Tibial nerve (tissue), 4 donors: ENCODE measurements around the gene SPTY2D1. TPM values are rescaled to one million over a fixed set of nuclear protein-coding genes. Genes with fewer than 3 reads are reported as not detected.

Experiments
- DNase-seq, 2 donors: peaks; one replicate each; pipeline ENCODE4 v3.0.0-alpha.2; 2019; ENCODE audit warnings: low spot score in 2 of 2
- H3K27ac ChIP-seq, 4 donors: fragments of 200-600 bp; sonication (generic) in 3 of 4; one replicate each; pipeline ENCODE4 v1.5.1; 2017 to 2019; ENCODE audit warnings: mild to moderate bottlenecking in 1 of 4
- H3K27me3 ChIP-seq, 2 donors: fragments of 200-600 bp; sonication (generic) in 1 of 2; one replicate each; pipeline versions ENCODE4 v1.5.1 to v1.6.0; 2017 to 2019
- H3K36me3 ChIP-seq, 3 donors: fragments of 200-600 bp; sonication (generic); one replicate each; pipeline ENCODE4 v1.5.1; 2018 to 2019
- H3K4me1 ChIP-seq, 4 donors: fragments of 200-600 bp; sonication (generic) in 3 of 4; one replicate each; pipeline ENCODE4 v1.5.1; 2017 to 2019
- H3K4me3 ChIP-seq, 4 donors: fragments of 200-600 bp; sonication (generic) in 3 of 4; one replicate each; pipeline ENCODE4 v1.5.1; 2017 to 2019; ENCODE audit warnings: mild to moderate bottlenecking in 1 of 4, moderate library complexity in 1 of 4
- H3K9me3 ChIP-seq, 4 donors: fragments of 200-600 bp; sonication (generic) in 3 of 4; one replicate each; pipeline ENCODE4 v1.5.1; 2017 to 2019
- EP300 ChIP-seq, 2 donors: sonication (generic); formaldehyde crosslinking; IDR thresholded peaks; one replicate each; pipeline ENCODE4 v1.6.1; 2017; ENCODE audit warnings: antibody characterized with exemption in 2 of 2, mild to moderate bottlenecking in 1 of 2
- POLR2A ChIP-seq, 2 donors: fragments of 450-650 bp; IDR thresholded peaks; one replicate each; pipeline ENCODE4 v1.6.1; 2017; ENCODE audit warnings: antibody characterized with exemption in 2 of 2, mild to moderate bottlenecking in 2 of 2, moderate library complexity in 2 of 2
- WGBS, 2 donors: methylation state at CpG; one replicate each; pipeline ENCODE4 v1.1.5; 2018; 5-methylcytosine and 5-hydroxymethylcytosine counted together
- total RNA-seq, 4 donors: library from RNA; depleted of rRNA; stranded (reverse); fragments of >200 nt; gene quantifications; one replicate each; pipeline ENCODE4 v1.1.0, GENCODE V29; 2016
- TF ChIP-seq, protein P1 (sequence below), 5 experiments: fragments of 200-600 bp in 3 of 5; fragments of 450-650 bp in 2 of 5; sonication (generic) in 3 of 5; IDR thresholded peaks; one replicate each; pipeline ENCODE4 v1.5.1; 2016 to 2019; ENCODE audit warnings: antibody characterized with exemption in 5 of 5, mild to moderate bottlenecking in 3 of 5, moderate library complexity in 2 of 5

SPTY2D1 gene
- total RNA-seq, 4 donors from 2014 or later: 12.3 to 24.3 (median 16.9) TPM

DNA sequence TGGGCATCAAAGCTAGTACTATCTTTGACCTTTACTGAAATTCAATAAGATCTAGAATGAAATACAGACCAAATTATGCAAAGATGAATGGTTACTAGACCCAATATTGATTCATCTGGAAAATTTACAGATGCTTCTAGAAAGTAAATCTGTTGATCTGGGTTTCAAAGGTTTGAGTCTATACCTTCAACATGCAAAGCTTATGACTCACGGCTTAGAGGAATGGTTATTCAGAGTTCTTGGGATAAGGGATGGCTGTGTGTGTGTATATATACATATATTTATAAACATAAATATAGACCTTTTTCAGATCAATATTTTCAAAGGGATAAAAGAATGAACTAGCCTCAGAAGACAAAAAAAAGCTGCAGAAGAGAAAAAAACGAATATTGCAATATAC is 1.3 kb downstream of the SPTY2D1 start:
- no peak for DNase-seq
- H3K36me3 ChIP-seq: no peaks in the 10 kb centered on the region
- H3K4me3 ChIP-seq: peak overlapping the region in 1 of 4 donors; percentile 93
- H3K27me3 ChIP-seq: no peaks in the 10 kb centered on the region
- WGBS, 2 donors: 49 to 50% methylated on average over 2 of the region's 2 CpGs
- peaks cover 0 to 39% (median 7%) of the 10 kb centered on the region in 4 donors for H3K4me1 ChIP-seq
- no peak for TF ChIP-seq EP300 (IDR thresholded peaks at IDR 0.05)
- TF ChIP-seq, protein P1, sequence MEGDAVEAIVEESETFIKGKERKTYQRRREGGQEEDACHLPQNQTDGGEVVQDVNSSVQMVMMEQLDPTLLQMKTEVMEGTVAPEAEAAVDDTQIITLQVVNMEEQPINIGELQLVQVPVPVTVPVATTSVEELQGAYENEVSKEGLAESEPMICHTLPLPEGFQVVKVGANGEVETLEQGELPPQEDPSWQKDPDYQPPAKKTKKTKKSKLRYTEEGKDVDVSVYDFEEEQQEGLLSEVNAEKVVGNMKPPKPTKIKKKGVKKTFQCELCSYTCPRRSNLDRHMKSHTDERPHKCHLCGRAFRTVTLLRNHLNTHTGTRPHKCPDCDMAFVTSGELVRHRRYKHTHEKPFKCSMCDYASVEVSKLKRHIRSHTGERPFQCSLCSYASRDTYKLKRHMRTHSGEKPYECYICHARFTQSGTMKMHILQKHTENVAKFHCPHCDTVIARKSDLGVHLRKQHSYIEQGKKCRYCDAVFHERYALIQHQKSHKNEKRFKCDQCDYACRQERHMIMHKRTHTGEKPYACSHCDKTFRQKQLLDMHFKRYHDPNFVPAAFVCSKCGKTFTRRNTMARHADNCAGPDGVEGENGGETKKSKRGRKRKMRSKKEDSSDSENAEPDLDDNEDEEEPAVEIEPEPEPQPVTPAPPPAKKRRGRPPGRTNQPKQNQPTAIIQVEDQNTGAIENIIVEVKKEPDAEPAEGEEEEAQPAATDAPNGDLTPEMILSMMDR (IDR thresholded peaks at IDR 0.05): no peak
- no peaks in the 10 kb centered on the region for H3K9me3 ChIP-seq
- H3K27ac ChIP-seq: no peak overlapping the region

DNA sequence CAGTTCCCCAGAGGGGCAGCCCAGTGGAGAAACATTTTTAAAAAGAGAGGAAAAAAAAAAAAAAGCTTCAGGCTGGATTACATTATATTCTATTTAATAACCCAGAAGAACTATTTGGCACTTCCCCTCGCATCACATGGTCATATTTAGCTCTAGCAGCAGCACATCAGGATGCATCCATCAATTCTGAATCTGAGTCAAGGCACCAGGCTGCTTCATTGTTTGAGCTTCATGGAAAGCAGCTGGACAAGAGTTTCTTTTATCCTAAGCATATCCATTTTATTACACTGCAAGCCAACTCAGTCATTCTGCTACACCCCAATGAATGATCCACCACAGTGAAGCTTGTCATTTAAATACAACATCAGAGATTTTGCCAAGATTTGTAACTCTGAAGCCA is 10.0 kb downstream of the SPTY2D1 start:
- Histone ChIP-seq H3K27ac (no peak overlapping the region), H3K4me1 (peaks cover 0 to 32% (median under 1%) of the 10 kb centered on the region in 4 donors), H3K4me3 (no peak overlapping the region), H3K27me3 (no peaks in the 10 kb centered on the region), H3K9me3 (no peaks in the 10 kb centered on the region), H3K36me3 (no peaks in the 10 kb centered on the region)
- no peak for DNase-seq
- 47 to 53% methylated on average over 1 of the region's 1 CpG for WGBS, 2 donors
- TF ChIP-seq EP300 (IDR thresholded peaks at IDR 0.05) (no peak), POLR2A (IDR thresholded peaks at IDR 0.05) (no peak)
- TF ChIP-seq, protein P1 (IDR thresholded peaks at IDR 0.05): no peak

DNA sequence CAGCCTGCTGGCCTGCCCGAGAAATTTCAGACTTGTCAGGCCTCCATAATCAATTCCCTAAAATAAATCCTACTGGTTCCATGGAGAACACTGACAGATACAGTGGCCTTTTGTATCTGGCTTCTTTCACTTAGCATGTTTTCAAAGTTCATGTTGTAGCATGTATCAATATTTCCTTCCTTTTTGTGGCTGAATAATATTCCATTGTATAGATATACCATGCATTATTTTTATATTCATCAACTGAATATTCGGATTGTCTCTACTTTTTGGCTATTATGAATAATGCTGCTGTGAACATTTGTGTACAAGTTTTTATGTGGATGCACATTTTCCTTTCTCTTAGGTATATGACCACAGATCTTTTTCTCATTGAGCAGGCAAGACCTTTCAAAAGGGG is 10.4 kb downstream of the SPTY2D1 start:
- Histone ChIP-seq H3K9me3 (no peaks in the 10 kb centered on the region), H3K4me1 (peaks cover 0 to 32% (median 4%) of the 10 kb centered on the region in 4 donors), H3K4me3 (no peak overlapping the region), H3K36me3 (no peaks in the 10 kb centered on the region), H3K27ac (no peak overlapping the region), H3K27me3 (no peaks in the 10 kb centered on the region)
- 97 to 100% methylated on average over 2 of the region's 2 CpGs for WGBS, 2 donors
- no peak for DNase-seq
- no peak for TF ChIP-seq POLR2A (IDR thresholded peaks at IDR 0.05)
- TF ChIP-seq, protein P1 (IDR thresholded peaks at IDR 0.05): no peak
- TF ChIP-seq EP300 (IDR thresholded peaks at IDR 0.05): no peak

DNA sequence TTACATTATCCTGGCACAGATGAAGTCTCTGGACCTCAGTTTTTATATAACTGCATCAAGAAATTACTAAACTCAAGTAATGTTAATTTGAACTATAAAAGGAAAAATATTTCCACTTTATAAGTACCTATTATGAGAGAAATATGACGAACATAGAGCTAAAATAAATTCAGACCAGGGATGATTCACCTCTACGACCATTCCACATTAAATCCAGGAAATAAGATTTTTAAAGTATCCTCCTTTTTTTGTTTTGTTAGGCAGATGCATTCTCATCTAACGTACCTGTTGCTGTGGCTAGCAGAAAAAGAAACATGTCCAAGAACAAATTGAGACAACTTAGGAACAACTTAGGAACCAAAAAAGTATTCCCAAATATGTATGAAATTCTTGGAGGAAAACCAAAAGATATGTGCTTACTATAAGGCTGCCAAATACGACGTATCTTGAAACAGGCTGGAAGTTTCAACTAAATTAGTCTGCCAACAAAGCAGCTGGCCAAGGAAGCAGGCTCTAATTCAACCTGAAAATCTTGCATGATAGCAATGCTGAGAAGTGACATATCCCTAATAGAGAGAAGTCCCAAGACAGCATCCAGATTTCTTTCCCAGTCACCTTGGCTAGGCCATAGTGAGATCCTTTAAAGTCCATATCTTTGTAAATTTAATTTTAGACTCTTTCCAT is 15.7 kb downstream of the SPTY2D1 start:
- Histone ChIP-seq H3K4me1 (peaks cover 0 to 31% (median 10%) of the 10 kb centered on the region in 4 donors), H3K36me3 (peaks cover 0 to 25% (median 17%) of the 10 kb centered on the region in 3 donors), H3K9me3 (no peaks in the 10 kb centered on the region), H3K4me3 (no peak overlapping the region), H3K27me3 (no peaks in the 10 kb centered on the region), H3K27ac (peak overlapping the region in 2 of 4 donors; percentile 8 to 31)
- WGBS, 2 donors: 31 to 35% methylated on average over 5 of the region's 5 CpGs
- TF ChIP-seq POLR2A (IDR thresholded peaks at IDR 0.05) (no peak), EP300 (IDR thresholded peaks at IDR 0.05) (no peak)
- TF ChIP-seq, protein P1 (IDR thresholded peaks at IDR 0.05): no peak
- DNase-seq: no peak

DNA sequence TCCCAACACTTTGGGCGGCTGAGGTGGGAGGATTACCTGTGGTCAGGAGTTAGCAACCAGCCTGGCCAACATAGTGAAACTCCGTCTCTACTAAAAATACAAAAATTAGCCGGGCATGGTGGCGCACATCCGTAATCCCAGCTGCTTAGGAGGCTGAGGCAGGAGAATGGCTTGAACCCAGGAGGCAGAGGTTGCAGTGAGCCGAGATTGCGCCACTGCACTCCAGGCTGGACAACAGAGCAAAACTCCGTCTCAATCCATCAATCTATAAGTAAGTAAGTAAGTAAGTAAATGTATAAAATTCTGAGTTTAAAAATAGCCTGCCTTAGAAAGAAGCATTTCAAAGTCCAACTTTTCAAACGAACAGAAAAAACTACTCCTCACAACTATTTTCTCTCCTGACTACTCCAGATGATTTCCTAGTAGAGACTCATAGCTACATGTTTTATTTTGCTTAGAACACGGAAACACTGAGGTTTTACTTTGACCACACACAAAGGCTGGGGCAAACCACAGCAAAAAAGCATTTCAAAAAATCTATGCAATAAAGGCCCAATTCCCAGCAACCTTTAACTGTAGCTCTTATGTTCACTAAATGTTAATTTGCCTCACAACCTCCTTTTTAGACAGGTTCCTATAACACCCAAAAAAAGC is 16.3 kb downstream of the SPTY2D1 start:
- H3K36me3 ChIP-seq: peaks cover 0 to 26% (median 20%) of the 10 kb centered on the region in 3 donors
- H3K4me3 ChIP-seq: no peak overlapping the region
- TF ChIP-seq, protein P1 (IDR thresholded peaks at IDR 0.05): no peak
- TF ChIP-seq POLR2A (IDR thresholded peaks at IDR 0.05): no peak
- no peaks in the 10 kb centered on the region for H3K27me3 ChIP-seq
- H3K9me3 ChIP-seq: no peaks in the 10 kb centered on the region
- peak overlapping the region in 2 of 4 donors; percentile 4 to 31 for H3K27ac ChIP-seq
- WGBS, 2 donors: 69 to 72% methylated on average over 10 of the region's 10 CpGs
- H3K4me1 ChIP-seq: peaks cover 0 to 31% (median 10%) of the 10 kb centered on the region in 4 donors
- DNase-seq: no peak
